CD14-positive monocyte (primary cell): ENCODE results near the gene TRAF1. TPM values are rescaled to one million over a fixed set of nuclear protein-coding genes. Genes with fewer than 3 reads are reported as not detected.

ENCODE experiments used
- DNase-seq, 3 donors: peaks; one replicate each; pipeline ENCODE4 v3.0.0-alpha.2; 2011 to 2022
- H2AFZ ChIP-seq: 2 replicates; pipeline ENCODE4 v1.6.0; 2012; ENCODE audit warnings: mild to moderate bottlenecking, low read depth, low read length, inconsistent platforms; ENCODE audit not compliant: insufficient read depth, poor library complexity, severe bottlenecking
- H3K27ac ChIP-seq, 2 donors: 1 replicate in 1 of 2; 2 replicates in 1 of 2; pipeline ENCODE4 v1.5.1; 2012 to 2013; ENCODE audit warnings: low read length in 2 of 2, control low read depth in 1 of 2, inconsistent platforms in 1 of 2, low read depth in 1 of 2, mild to moderate bottlenecking in 1 of 2
- H3K27me3 ChIP-seq, 2 donors: one replicate each; pipeline versions ENCODE4 v1.6.0 to v1.6.1; 2011 to 2013; ENCODE audit warnings: low read length in 2 of 2; ENCODE audit not compliant: control insufficient read depth in 2 of 2, insufficient read depth in 2 of 2
- H3K36me3 ChIP-seq, 2 donors: replicated peaks in 1 of 2; 1 replicate in 1 of 2; 2 replicates in 1 of 2; pipeline versions ENCODE4 v1.5.1 to v1.6.1; 2012 to 2013; ENCODE audit warnings: low read length in 2 of 2, control low read depth in 1 of 2, inconsistent platforms in 1 of 2, mild to moderate bottlenecking in 1 of 2; ENCODE audit not compliant: insufficient read depth in 2 of 2, control insufficient read depth in 1 of 2
- H3K4me1 ChIP-seq, 2 donors: 1 replicate in 1 of 2; 2 replicates in 1 of 2; pipeline versions ENCODE4 v1.5.1 to v1.6.1; 2012 to 2013; ENCODE audit warnings: low read length in 2 of 2, control low read depth in 1 of 2, inconsistent platforms in 1 of 2, mild to moderate bottlenecking in 1 of 2, moderate library complexity in 1 of 2; ENCODE audit not compliant: insufficient read depth in 2 of 2, control insufficient read depth in 1 of 2
- H3K4me2 ChIP-seq: replicated peaks from 2 replicates; pipeline ENCODE3; 2012; ENCODE audit warnings: low read length, moderate library complexity, mild to moderate bottlenecking; ENCODE audit not compliant: poor library complexity, severe bottlenecking; ENCODE audit errors: extremely low read depth
- H3K4me3 ChIP-seq, 3 experiments: fragments of 200-600 bp in 1 of 3; sonication (generic) in 1 of 3; replicated peaks in 1 of 3; 1 replicate in 2 of 3; 2 replicates in 1 of 3; pipeline ENCODE4 v1.5.1; 2011 to 2013; ENCODE audit warnings: low read length in 3 of 3, mild to moderate bottlenecking in 3 of 3, control low read depth in 2 of 3, low read depth in 2 of 3, inconsistent platforms in 1 of 3, moderate library complexity in 1 of 3
- H3K79me2 ChIP-seq: 2 replicates; pipeline ENCODE4 v1.6.0; 2012; ENCODE audit warnings: mild to moderate bottlenecking, control low read depth, inconsistent platforms, low read length, moderate library complexity; ENCODE audit not compliant: insufficient read depth
- H3K9ac ChIP-seq: 2 replicates; pipeline ENCODE4 v1.6.0; 2017; ENCODE audit warnings: low read length, mild to moderate bottlenecking; ENCODE audit not compliant: insufficient read depth, poor library complexity, severe bottlenecking
- H3K9me3 ChIP-seq, 2 donors: replicated peaks in 1 of 2; 1 replicate in 1 of 2; 2 replicates in 1 of 2; pipeline versions ENCODE4 v1.5.1 to v1.6.1; 2012 to 2013; ENCODE audit warnings: low read length in 2 of 2, control low read depth in 1 of 2; ENCODE audit not compliant: control insufficient read depth in 1 of 2, insufficient read depth in 1 of 2
- H4K20me1 ChIP-seq: 2 replicates; pipeline ENCODE4 v1.6.0; 2012; ENCODE audit warnings: mild to moderate bottlenecking, low read length, control low read depth, moderate library complexity; ENCODE audit not compliant: insufficient read depth
- H3K27ac Mint-ChIP-seq, 7 donors: one replicate each; pipeline ENCODE4 v1.8.0; 2020; ENCODE audit warnings: mild to moderate bottlenecking in 7 of 7, mixed read lengths in 7 of 7, moderate library complexity in 6 of 7, inconsistent platforms in 2 of 7
- H3K27me3 Mint-ChIP-seq, 3 donors: one replicate each; pipeline ENCODE4 v1.8.0; 2021 to 2022; ENCODE audit warnings: low read depth in 3 of 3, mild to moderate bottlenecking in 3 of 3, mixed read lengths in 3 of 3, moderate library complexity in 3 of 3, inconsistent platforms in 1 of 3
- H3K36me3 Mint-ChIP-seq, 2 donors: one replicate each; pipeline ENCODE4 v1.8.0; 2020; ENCODE audit warnings: mixed read lengths in 2 of 2, inconsistent platforms in 1 of 2, mild to moderate bottlenecking in 1 of 2
- H3K4me1 Mint-ChIP-seq: one replicate; pipeline ENCODE4 v1.8.0; 2020; ENCODE audit warnings: mild to moderate bottlenecking, mixed read lengths
- H3K4me3 Mint-ChIP-seq, 2 donors: one replicate each; pipeline ENCODE4 v1.8.0; 2020; ENCODE audit warnings: mild to moderate bottlenecking in 2 of 2, mixed read lengths in 2 of 2, moderate library complexity in 1 of 2
- H3K9me3 Mint-ChIP-seq, 7 donors: one replicate each; pipeline ENCODE4 v1.8.0; 2020 to 2022; ENCODE audit warnings: mixed read lengths in 7 of 7, mild to moderate bottlenecking in 6 of 7, moderate library complexity in 6 of 7, inconsistent platforms in 2 of 7
- WGBS: methylation state at CpG from one replicate; pipeline ENCODE4 v1.1.5; 2013; ENCODE audit warnings: missing lambda C conversion rate; ENCODE audit not compliant: insufficient coverage; 5-methylcytosine and 5-hydroxymethylcytosine counted together
- intact Hi-C, 2 donors: fragments of 100-400 bp; cut with micrococcal nuclease; formaldehyde crosslinking; loops; one replicate each; pipeline versions ENCODE4 v1.15.0 to v1.15.1; 2023
- polyA plus RNA-seq, 3 donors: library from polyadenylated mRNA; depleted of rRNA in 1 of 3; unstranded in 2 of 3; stranded (reverse) in 1 of 3; fragments of 300-500 nt in 2 of 3; fragments of >200 nt in 1 of 3; fragmentation: Illumina TruSeq in 2 of 3; gene quantifications; 1 replicate in 2 of 3; 2 replicates in 1 of 3; pipeline ENCODE4 v1.2.3, GENCODE V29; 2012 to 2021
- TF ChIP-seq, protein P1 (sequence below): fragments of 200-600 bp; IDR thresholded peaks from one replicate; pipeline ENCODE4 v1.8.0; 2022; ENCODE audit warnings: antibody characterized with exemption, mild to moderate bottlenecking

TRAF1 gene
- polyA plus RNA-seq, 3 donors = 0.15 to 22.8 (median 0.74) TPM

GRCh38 chr9:120869726-120870125, 56.9 kb downstream of the TRAF1 start:
- Histone ChIP-seq H3K9me3 (no peaks in the 10 kb centered on the region), H3K9ac (peak overlapping the region; percentile 74), H3K27me3 (no peaks in the 10 kb centered on the region), H3K4me3 (peak overlapping the region in 1 of 3 experiments; percentile 88), H3K4me2 (peak overlapping the region; percentile 87), H4K20me1 (no peaks in the 10 kb centered on the region), H2AFZ (peak overlapping the region; percentile 87), H3K27ac (peak overlapping the region; percentile 10 to 95), H3K79me2 (peaks cover 53% of the 10 kb centered on the region), H3K4me1 (peaks cover 25 to 30% of the 10 kb centered on the region in 2 donors), H3K36me3 (peaks cover 36 to 56% of the 10 kb centered on the region in 2 donors)
- WGBS = 85% methylated on average over 9 of the region's 10 CpGs
- Mint-ChIP-seq H3K36me3 (peaks cover 51 to 68% of the 10 kb centered on the region in 2 donors), H3K9me3 (no peaks in the 10 kb centered on the region), H3K4me1 (peaks cover 36% of the 10 kb centered on the region), H3K4me3 (no peak overlapping the region), H3K27ac (peak overlapping the region; percentile 4 to 99 (median 96)), H3K27me3 (no peaks in the 10 kb centered on the region)
- TF ChIP-seq, protein P1, sequence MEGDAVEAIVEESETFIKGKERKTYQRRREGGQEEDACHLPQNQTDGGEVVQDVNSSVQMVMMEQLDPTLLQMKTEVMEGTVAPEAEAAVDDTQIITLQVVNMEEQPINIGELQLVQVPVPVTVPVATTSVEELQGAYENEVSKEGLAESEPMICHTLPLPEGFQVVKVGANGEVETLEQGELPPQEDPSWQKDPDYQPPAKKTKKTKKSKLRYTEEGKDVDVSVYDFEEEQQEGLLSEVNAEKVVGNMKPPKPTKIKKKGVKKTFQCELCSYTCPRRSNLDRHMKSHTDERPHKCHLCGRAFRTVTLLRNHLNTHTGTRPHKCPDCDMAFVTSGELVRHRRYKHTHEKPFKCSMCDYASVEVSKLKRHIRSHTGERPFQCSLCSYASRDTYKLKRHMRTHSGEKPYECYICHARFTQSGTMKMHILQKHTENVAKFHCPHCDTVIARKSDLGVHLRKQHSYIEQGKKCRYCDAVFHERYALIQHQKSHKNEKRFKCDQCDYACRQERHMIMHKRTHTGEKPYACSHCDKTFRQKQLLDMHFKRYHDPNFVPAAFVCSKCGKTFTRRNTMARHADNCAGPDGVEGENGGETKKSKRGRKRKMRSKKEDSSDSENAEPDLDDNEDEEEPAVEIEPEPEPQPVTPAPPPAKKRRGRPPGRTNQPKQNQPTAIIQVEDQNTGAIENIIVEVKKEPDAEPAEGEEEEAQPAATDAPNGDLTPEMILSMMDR = no peak
- no peak for DNase-seq
- intact Hi-C loops = loop anchor here in 1 of 2 donors (2.0 kb wide), 1 partner anchor 67 kb away; no protein-coding TSS in a partner anchor

- peaks cover 33 to 53% of the 10 kb centered on the region in 2 donors for H3K36me3 ChIP-seq
- DNase-seq = no peak
- peak overlapping the region; percentile 69 to 95 for H3K27ac ChIP-seq
- intact Hi-C loops = no loop called here
- no peaks in the 10 kb centered on the region for H3K27me3 ChIP-seq
- peak overlapping the region; percentile 87 for H2AFZ ChIP-seq
- Mint-ChIP-seq H3K36me3 (peaks cover 47 to 66% of the 10 kb centered on the region in 2 donors), H3K4me3 (peak overlapping the region; percentile 92 to 96), H3K9me3 (no peaks in the 10 kb centered on the region), H3K4me1 (peaks cover 34% of the 10 kb centered on the region), H3K27ac (peak overlapping the region; percentile 94 to 99 (median 97)), H3K27me3 (no peaks in the 10 kb centered on the region)
- TF ChIP-seq, protein P1 = peak; percentile 29
- 0% methylated on average over 3 of the region's 10 CpGs for WGBS
- peak overlapping the region; percentile 87 for H3K4me2 ChIP-seq
- H3K9me3 ChIP-seq = no peaks in the 10 kb centered on the region
- peaks cover 23 to 30% of the 10 kb centered on the region in 2 donors for H3K4me1 ChIP-seq
- H3K4me3 ChIP-seq = peak overlapping the region; percentile 44 to 88 (median 56)
- peaks cover 50% of the 10 kb centered on the region for H3K79me2 ChIP-seq
- no peaks in the 10 kb centered on the region for H4K20me1 ChIP-seq
- H3K9ac ChIP-seq = peak overlapping the region; percentile 74
Observed at GRCh38 chr9:120869360-120869687, 57.3 kb downstream of the TRAF1 start.
